NT2/D1 (cell line): ENCODE data around the gene SMARCC2.

Experiments
- SUZ12 ChIP-seq: IDR thresholded peaks from 2 replicates; pipeline ENCODE4 v1.6.1; 2011; ENCODE audit not compliant: insufficient read length, insufficient read depth; ENCODE audit errors: extremely low read depth
- ZNF274 ChIP-seq: IDR thresholded peaks from 2 replicates; pipeline ENCODE4 v1.6.1; 2011; ENCODE audit warnings: mild to moderate bottlenecking, low read depth, low read length

- TF ChIP-seq ZNF274 (no peak), SUZ12 (no peak)
Observed at GRCh38 chr12:56130876-56131275, 58.4 kb downstream of the SMARCC2 start.
